Tibial nerve (tissue), 4 donors: ENCODE measurements around the gene LYSMD2.

Experiments used
- EP300 ChIP-seq, 2 donors: sonication (generic); formaldehyde crosslinking; IDR thresholded peaks; one replicate each; pipeline ENCODE4 v1.6.1; 2017; ENCODE audit warnings: antibody characterized with exemption in 2 of 2, mild to moderate bottlenecking in 1 of 2
- POLR2A ChIP-seq, 2 donors: fragments of 450-650 bp; IDR thresholded peaks; one replicate each; pipeline ENCODE4 v1.6.1; 2017; ENCODE audit warnings: antibody characterized with exemption in 2 of 2, mild to moderate bottlenecking in 2 of 2, moderate library complexity in 2 of 2
- TF ChIP-seq, protein P1 (sequence below), 5 experiments: fragments of 200-600 bp in 3 of 5; fragments of 450-650 bp in 2 of 5; sonication (generic) in 3 of 5; IDR thresholded peaks; one replicate each; pipeline ENCODE4 v1.5.1; 2016 to 2019; ENCODE audit warnings: antibody characterized with exemption in 5 of 5, mild to moderate bottlenecking in 3 of 5, moderate library complexity in 2 of 5

DNA sequence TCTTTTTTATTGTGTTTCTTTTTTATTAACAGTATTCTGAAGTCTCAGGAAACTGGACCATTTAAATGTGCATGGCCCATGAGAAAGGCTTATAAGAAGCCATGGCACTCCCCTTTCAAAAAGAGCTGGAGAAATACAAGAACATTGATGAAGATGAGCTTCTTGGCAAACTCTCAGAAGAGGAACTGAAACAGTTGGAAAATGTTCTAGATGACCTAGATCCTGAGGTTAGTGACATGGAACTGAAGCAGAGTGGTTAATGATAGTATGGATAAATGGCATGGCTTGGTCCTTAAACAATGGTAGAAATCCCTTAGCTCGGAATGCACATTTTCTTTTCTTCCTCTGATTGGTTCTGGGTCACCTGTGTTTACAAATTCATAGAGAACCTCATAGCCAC is 28.9 kb upstream of the LYSMD2 start:
- TF ChIP-seq, protein P1, sequence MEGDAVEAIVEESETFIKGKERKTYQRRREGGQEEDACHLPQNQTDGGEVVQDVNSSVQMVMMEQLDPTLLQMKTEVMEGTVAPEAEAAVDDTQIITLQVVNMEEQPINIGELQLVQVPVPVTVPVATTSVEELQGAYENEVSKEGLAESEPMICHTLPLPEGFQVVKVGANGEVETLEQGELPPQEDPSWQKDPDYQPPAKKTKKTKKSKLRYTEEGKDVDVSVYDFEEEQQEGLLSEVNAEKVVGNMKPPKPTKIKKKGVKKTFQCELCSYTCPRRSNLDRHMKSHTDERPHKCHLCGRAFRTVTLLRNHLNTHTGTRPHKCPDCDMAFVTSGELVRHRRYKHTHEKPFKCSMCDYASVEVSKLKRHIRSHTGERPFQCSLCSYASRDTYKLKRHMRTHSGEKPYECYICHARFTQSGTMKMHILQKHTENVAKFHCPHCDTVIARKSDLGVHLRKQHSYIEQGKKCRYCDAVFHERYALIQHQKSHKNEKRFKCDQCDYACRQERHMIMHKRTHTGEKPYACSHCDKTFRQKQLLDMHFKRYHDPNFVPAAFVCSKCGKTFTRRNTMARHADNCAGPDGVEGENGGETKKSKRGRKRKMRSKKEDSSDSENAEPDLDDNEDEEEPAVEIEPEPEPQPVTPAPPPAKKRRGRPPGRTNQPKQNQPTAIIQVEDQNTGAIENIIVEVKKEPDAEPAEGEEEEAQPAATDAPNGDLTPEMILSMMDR (IDR thresholded peaks at IDR 0.05): no peak
- TF ChIP-seq EP300 (IDR thresholded peaks at IDR 0.05) (no peak), POLR2A (IDR thresholded peaks at IDR 0.05) (no peak)
